Neural cell (in vitro differentiated cells): ENCODE data around the gene GINS3. TPM values are rescaled to one million over a fixed set of nuclear protein-coding genes. Genes with fewer than 3 reads are reported as not detected.

Experiments
- H2AFZ ChIP-seq: fragments of 200-600, 300-800 bp; sonication (generic), shearing (Covaris generic); 2 replicates; pipeline ENCODE4 v1.6.0; 2014; ENCODE audit warnings: low read depth, mild to moderate bottlenecking, antibody characterized with exemption, low read length, moderate library complexity
- H3F3A ChIP-seq: fragments of 200-600 bp; shearing (Covaris generic); 2 replicates; pipeline ENCODE4 v1.6.1; 2016; ENCODE audit warnings: mild to moderate bottlenecking, moderate library complexity, mixed read lengths, antibody characterized with exemption, low read length; ENCODE audit not compliant: insufficient read depth, poor library complexity, severe bottlenecking
- H3K27ac ChIP-seq: fragments of 200-600, 300-800 bp; sonication (generic), shearing (Covaris generic); 2 replicates; pipeline ENCODE4 v1.5.1; 2014; ENCODE audit warnings: mild to moderate bottlenecking, low read length, moderate library complexity
- H3K27me3 ChIP-seq: fragments of 300-800, 200-600 bp; sonication (generic), shearing (Covaris generic); 2 replicates; pipeline ENCODE4 v1.6.0; 2014; ENCODE audit warnings: mild to moderate bottlenecking, low read depth, low read length, moderate library complexity; ENCODE audit not compliant: insufficient read depth
- H3K36me3 ChIP-seq: fragments of 300-800, 200-600 bp; sonication (generic), shearing (Covaris generic); 2 replicates; pipeline ENCODE4 v1.5.1; 2014; ENCODE audit warnings: mild to moderate bottlenecking, antibody characterized with exemption, low read length, moderate library complexity; ENCODE audit not compliant: insufficient read depth
- H3K4me2 ChIP-seq: fragments of 300-800, 200-600 bp; sonication (generic), shearing (Covaris generic); 2 replicates; pipeline ENCODE4 v1.6.0; 2014; ENCODE audit warnings: mild to moderate bottlenecking, low read length
- H3K4me3 ChIP-seq: fragments of 300-800, 200-600 bp; sonication (generic), shearing (Covaris generic); 2 replicates; pipeline ENCODE4 v1.5.1; 2014; ENCODE audit warnings: mild to moderate bottlenecking, low read length, moderate library complexity
- H3K79me2 ChIP-seq: fragments of 200-600 bp; shearing (Covaris generic); replicated peaks from 2 replicates; pipeline ENCODE4 v1.6.0; 2014; ENCODE audit warnings: mild to moderate bottlenecking, low read length, moderate library complexity; ENCODE audit not compliant: insufficient read depth
- H3K9ac ChIP-seq: fragments of 300-800, 200-600 bp; sonication (generic), shearing (Covaris generic); 2 replicates; pipeline ENCODE4 v1.6.1; 2016; ENCODE audit warnings: mild to moderate bottlenecking, low read length, mixed read lengths
- H3K9me2 ChIP-seq: fragments of 200-600 bp; shearing (Covaris generic); 2 replicates; pipeline ENCODE4 v1.6.1; 2016; ENCODE audit warnings: mild to moderate bottlenecking, low read length, mixed read lengths; ENCODE audit not compliant: insufficient read depth
- H3K9me3 ChIP-seq: fragments of 200-600, 300-800 bp; sonication (generic), shearing (Covaris generic); 2 replicates; pipeline ENCODE4 v1.6.1; 2016; ENCODE audit warnings: mild to moderate bottlenecking, mixed run types, low read length, moderate library complexity, mixed read lengths
- H4K20me1 ChIP-seq: fragments of 200-600 bp; shearing (Covaris generic); 2 replicates; pipeline ENCODE4 v1.6.1; 2016; ENCODE audit warnings: mild to moderate bottlenecking, mixed run types; ENCODE audit not compliant: insufficient read depth
- EP300 ChIP-seq: fragments of 450-650 bp; conservative IDR thresholded peaks from 2 replicates; pipeline ENCODE4 v1.6.1; 2014; ENCODE audit warnings: antibody characterized with exemption, mild to moderate bottlenecking, moderate library complexity; ENCODE audit not compliant: poor library complexity, severe bottlenecking
- EZH2 ChIP-seq: fragments of 200-600, 300-800 bp; shearing (Covaris generic), sonication (generic); IDR thresholded peaks from 2 replicates; pipeline ENCODE4 v1.6.1; 2014; ENCODE audit warnings: antibody characterized with exemption, low read length, borderline replicate concordance, mild to moderate bottlenecking; ENCODE audit not compliant: insufficient read depth, poor library complexity, severe bottlenecking
- MXI1 ChIP-seq: fragments of 450-650 bp; conservative IDR thresholded peaks from 2 replicates; pipeline ENCODE4 v1.6.1; 2014; ENCODE audit warnings: antibody characterized with exemption, mild to moderate bottlenecking; ENCODE audit not compliant: poor library complexity, severe bottlenecking
- POLR2AphosphoS5 ChIP-seq: IDR thresholded peaks from 2 replicates; pipeline ENCODE4 v1.6.1; 2012
- RAD21 ChIP-seq: fragments of 450-650 bp; conservative IDR thresholded peaks from 2 replicates; pipeline ENCODE4 v1.6.1; 2014; ENCODE audit warnings: antibody characterized with exemption, mild to moderate bottlenecking, moderate library complexity
- SMC3 ChIP-seq: fragments of 450-650 bp; conservative IDR thresholded peaks from 2 replicates; pipeline ENCODE4 v1.6.1; 2014; ENCODE audit warnings: antibody characterized with exemption, mild to moderate bottlenecking, moderate library complexity; ENCODE audit not compliant: poor library complexity
- TAF1 ChIP-seq: IDR thresholded peaks from 2 replicates; pipeline ENCODE4 v1.6.1; 2012; ENCODE audit warnings: low read depth
- polyA plus RNA-seq: library from polyadenylated mRNA; depleted of rRNA; stranded (reverse); fragments of >200 nt; gene quantifications from 2 replicates; pipeline ENCODE4 v1.2.3, GENCODE V29; 2014
- TF ChIP-seq, protein P1 (sequence below): fragments of 450-650 bp; IDR thresholded peaks from 2 replicates; pipeline ENCODE4 v1.5.1; 2014; ENCODE audit warnings: antibody characterized with exemption, mild to moderate bottlenecking, moderate library complexity; ENCODE audit not compliant: poor library complexity, severe bottlenecking
- TF ChIP-seq, protein P2 (sequence below): IDR thresholded peaks from 2 replicates; pipeline ENCODE4 v1.6.1; 2012; ENCODE audit warnings: borderline replicate concordance

GINS3 gene
- polyA plus RNA-seq, 1 donor from 2014 or later, result 4.3 TPM

DNA sequence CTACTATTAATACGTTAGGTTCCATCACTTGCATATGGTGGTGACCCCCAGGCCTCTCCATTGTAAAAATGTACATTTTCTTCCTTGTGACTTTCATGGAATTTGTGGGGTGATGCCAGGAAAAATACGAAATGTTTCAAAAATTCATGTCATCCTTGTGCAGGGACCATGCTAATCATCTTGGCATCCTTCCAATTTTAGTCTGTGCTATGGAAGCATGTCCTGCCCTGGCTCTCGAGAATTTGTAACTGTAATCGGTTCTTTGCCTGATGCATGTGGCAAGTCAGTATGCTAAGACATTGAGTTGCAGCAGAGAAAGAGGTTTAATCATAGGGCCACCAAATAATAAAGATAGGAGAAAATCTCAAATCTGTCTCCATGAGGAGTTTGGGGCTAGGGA is 14.3 kb upstream of the GINS3 start:
- H3K9ac ChIP-seq, result no peak overlapping the region
- TF ChIP-seq MXI1, result no peak
- TF ChIP-seq, protein P1, sequence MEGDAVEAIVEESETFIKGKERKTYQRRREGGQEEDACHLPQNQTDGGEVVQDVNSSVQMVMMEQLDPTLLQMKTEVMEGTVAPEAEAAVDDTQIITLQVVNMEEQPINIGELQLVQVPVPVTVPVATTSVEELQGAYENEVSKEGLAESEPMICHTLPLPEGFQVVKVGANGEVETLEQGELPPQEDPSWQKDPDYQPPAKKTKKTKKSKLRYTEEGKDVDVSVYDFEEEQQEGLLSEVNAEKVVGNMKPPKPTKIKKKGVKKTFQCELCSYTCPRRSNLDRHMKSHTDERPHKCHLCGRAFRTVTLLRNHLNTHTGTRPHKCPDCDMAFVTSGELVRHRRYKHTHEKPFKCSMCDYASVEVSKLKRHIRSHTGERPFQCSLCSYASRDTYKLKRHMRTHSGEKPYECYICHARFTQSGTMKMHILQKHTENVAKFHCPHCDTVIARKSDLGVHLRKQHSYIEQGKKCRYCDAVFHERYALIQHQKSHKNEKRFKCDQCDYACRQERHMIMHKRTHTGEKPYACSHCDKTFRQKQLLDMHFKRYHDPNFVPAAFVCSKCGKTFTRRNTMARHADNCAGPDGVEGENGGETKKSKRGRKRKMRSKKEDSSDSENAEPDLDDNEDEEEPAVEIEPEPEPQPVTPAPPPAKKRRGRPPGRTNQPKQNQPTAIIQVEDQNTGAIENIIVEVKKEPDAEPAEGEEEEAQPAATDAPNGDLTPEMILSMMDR, result no peak
- TF ChIP-seq EP300, result no peak
- TF ChIP-seq, protein P2, sequence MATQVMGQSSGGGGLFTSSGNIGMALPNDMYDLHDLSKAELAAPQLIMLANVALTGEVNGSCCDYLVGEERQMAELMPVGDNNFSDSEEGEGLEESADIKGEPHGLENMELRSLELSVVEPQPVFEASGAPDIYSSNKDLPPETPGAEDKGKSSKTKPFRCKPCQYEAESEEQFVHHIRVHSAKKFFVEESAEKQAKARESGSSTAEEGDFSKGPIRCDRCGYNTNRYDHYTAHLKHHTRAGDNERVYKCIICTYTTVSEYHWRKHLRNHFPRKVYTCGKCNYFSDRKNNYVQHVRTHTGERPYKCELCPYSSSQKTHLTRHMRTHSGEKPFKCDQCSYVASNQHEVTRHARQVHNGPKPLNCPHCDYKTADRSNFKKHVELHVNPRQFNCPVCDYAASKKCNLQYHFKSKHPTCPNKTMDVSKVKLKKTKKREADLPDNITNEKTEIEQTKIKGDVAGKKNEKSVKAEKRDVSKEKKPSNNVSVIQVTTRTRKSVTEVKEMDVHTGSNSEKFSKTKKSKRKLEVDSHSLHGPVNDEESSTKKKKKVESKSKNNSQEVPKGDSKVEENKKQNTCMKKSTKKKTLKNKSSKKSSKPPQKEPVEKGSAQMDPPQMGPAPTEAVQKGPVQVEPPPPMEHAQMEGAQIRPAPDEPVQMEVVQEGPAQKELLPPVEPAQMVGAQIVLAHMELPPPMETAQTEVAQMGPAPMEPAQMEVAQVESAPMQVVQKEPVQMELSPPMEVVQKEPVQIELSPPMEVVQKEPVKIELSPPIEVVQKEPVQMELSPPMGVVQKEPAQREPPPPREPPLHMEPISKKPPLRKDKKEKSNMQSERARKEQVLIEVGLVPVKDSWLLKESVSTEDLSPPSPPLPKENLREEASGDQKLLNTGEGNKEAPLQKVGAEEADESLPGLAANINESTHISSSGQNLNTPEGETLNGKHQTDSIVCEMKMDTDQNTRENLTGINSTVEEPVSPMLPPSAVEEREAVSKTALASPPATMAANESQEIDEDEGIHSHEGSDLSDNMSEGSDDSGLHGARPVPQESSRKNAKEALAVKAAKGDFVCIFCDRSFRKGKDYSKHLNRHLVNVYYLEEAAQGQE, result no peak
- no peak for TF ChIP-seq SMC3
- TF ChIP-seq TAF1, result no peak
- no peak for TF ChIP-seq POLR2AphosphoS5
- no peak for TF ChIP-seq EZH2
- TF ChIP-seq RAD21, result no peak
- H3K27ac ChIP-seq, result no peak overlapping the region
- no peaks in the 10 kb centered on the region for H3K79me2 ChIP-seq
- no peak overlapping the region for H3K4me3 ChIP-seq
- no peaks in the 10 kb centered on the region for H3K36me3 ChIP-seq
- no peaks in the 10 kb centered on the region for H3K9me3 ChIP-seq
- no peak overlapping the region for H2AFZ ChIP-seq
- H3F3A ChIP-seq, result no peaks in the 10 kb centered on the region
- no peaks in the 10 kb centered on the region for H4K20me1 ChIP-seq
- no peaks in the 10 kb centered on the region for H3K27me3 ChIP-seq
- no peak overlapping the region for H3K4me2 ChIP-seq
- no peaks in the 10 kb centered on the region for H3K9me2 ChIP-seq

DNA sequence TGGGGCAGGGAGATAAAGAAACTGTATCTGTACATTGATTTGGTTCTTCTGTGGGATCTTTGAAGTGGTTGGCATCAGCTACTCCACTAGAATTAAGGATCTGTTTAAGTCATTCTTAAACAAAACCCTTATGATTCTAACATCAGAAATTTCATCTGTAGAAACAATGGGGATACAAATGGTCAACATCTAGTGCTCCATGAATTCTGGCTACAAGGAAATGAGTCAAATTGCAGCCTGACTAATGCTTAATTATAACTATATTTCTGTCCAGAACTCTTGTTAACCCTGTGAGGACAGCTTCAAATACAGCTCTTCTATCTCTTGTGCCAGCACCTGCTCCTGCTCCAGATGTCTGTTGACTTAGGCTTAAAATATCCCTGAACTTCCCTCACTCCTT is 13.9 kb upstream of the GINS3 start:
- Histone ChIP-seq H3K4me2 (no peak overlapping the region), H3F3A (no peaks in the 10 kb centered on the region), H3K9ac (no peak overlapping the region), H3K4me3 (no peak overlapping the region), H3K9me3 (no peaks in the 10 kb centered on the region), H3K27ac (no peak overlapping the region), H4K20me1 (no peaks in the 10 kb centered on the region), H3K9me2 (no peaks in the 10 kb centered on the region), H3K79me2 (no peaks in the 10 kb centered on the region), H2AFZ (no peak overlapping the region), H3K27me3 (no peaks in the 10 kb centered on the region), H3K36me3 (no peaks in the 10 kb centered on the region)
- TF ChIP-seq EZH2, result no peak
- TF ChIP-seq, protein P1, result no peak
- TF ChIP-seq, protein P2, result no peak
- TF ChIP-seq RAD21, result no peak
- no peak for TF ChIP-seq SMC3
- no peak for TF ChIP-seq EP300
- no peak for TF ChIP-seq POLR2AphosphoS5
